Medulla oblongata (tissue), 1 donor: ENCODE measurements around the gene SLC43A1.

Experiments
- DNase-seq: peaks from one replicate; pipeline ENCODE4 v3.0.0-alpha.2; 2015; ENCODE audit errors: extremely low spot score

SLC43A1 gene

DNA sequence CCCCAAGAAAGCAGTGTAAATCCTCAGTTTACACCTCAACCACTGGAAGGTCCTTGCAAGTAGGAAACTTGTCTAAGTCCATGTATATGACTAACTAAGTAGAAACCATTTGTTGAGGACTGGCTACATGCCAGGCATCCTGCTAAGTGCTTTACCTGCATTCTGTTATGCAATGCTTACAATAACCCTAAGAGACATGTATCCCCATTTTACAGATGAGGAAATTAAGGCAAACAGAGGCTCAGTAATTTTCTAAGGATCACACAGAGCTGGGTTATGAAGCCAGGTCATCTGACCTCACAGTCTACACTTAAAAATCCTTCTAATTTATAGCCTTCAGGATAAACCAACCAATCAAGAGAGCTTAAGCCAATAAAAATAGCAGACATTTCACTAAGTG, 13.5 kb upstream of the SLC43A1 start:
- no peak for DNase-seq

- DNase-seq = peak; percentile 75
Measured at GRCh38 chr11:57527056-57527631, 11.6 kb upstream of the SLC43A1 start.

- no peak for DNase-seq
Measured at GRCh38 chr11:57523419-57523818, 7.9 kb upstream of the SLC43A1 start.

DNA sequence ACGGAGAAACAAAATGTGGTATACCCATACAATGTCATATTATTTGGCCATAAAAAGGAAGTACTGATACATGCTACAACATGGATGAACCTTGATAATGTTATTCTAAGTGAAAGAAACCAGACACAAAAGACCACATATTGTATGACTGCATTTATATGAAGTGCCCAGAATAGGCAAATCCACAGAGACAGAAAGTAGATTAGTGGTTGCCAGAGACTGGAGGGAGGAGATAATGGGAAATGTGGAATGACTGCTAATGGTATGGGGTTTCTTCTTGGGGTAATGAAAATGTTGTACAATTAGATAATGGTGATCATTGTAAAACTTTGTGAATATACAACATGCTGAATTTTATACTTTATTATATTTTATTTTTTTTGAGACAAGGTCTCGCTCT, 5.6 kb upstream of the SLC43A1 start:
- DNase-seq = no peak

GRCh38 chr11:57516061-57516443, 550 bp upstream of the SLC43A1 start:
- DNase-seq = no peak

DNA sequence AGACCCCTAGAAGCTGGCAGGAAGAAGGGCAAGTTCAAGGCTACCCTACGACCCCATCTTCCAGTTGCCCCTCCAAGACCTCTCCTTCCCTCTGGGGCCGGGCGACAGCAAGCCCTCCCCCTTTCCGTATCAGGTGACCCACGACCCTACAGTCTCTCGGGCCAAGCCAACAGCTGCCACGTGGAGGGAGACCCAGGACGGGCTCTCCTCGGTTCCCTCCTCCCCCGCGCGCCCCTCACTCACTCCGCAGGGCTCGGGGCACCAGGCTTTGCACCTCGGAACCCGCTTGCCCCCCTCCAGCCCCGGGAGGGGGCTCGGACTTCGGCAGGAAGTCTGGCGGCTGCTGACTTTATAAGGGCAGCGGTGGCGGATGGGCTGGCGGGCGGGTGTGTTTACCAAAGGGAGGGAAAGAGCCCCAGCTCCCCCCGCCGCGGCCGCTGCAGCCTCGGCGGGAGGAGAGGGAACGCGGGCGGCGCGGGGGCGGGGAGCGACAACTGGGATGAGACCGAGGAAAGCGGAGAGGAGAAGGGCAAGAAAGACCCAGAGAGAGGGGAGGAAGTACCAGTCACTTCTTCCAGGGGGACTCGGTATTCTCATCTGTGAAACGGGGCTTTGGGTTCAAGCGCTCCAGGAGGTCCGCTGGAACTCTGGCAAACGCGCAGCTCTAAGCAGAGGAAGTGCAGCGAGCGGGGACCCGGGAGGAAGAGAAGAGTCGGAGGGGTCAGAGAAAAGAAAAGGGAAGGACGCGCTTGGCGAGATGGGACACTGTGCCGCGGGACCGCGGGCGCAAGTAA, 767 bp downstream of the SLC43A1 start:
- no peak for DNase-seq

DNA sequence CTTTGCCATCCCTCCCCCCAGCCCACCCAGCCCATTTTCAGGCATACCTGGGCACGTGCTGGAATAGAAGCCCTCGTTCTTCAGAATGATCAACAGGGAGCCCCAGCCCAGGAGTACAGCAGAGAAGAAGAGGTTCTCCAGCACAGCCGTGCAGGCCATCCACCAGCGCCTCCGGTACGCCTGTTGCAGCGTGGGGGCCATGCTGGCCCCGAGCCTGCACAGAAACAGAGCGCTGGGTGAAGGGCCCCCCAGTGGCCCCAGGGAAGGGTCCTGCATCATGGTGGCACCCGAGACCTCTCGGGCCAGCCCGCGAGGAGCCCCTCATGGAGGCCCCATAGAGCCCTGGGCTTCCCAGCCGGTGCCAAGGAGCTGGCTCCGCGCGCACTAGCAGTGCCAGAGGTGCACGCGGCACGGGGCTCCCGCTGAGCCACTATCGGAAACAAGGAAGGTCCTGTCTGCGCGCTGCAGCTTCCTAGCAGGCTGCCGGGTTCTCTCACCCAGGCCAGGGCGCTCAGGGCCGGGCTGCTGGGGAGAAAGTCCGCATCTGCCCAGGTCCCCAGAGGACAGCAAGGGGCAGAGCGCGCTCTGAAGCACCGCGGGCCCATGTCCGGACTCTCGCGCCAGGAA, 1.5 kb downstream of the SLC43A1 start:
- no peak for DNase-seq

- no peak for DNase-seq
Measured at GRCh38 chr11:57513452-57513795, 2.1 kb downstream of the SLC43A1 start.

- DNase-seq = no peak
Measured at GRCh38 chr11:57512646-57513451, 2.7 kb downstream of the SLC43A1 start.

- DNase-seq = no peak
Measured at GRCh38 chr11:57511741-57512430, 3.6 kb downstream of the SLC43A1 start.

DNA sequence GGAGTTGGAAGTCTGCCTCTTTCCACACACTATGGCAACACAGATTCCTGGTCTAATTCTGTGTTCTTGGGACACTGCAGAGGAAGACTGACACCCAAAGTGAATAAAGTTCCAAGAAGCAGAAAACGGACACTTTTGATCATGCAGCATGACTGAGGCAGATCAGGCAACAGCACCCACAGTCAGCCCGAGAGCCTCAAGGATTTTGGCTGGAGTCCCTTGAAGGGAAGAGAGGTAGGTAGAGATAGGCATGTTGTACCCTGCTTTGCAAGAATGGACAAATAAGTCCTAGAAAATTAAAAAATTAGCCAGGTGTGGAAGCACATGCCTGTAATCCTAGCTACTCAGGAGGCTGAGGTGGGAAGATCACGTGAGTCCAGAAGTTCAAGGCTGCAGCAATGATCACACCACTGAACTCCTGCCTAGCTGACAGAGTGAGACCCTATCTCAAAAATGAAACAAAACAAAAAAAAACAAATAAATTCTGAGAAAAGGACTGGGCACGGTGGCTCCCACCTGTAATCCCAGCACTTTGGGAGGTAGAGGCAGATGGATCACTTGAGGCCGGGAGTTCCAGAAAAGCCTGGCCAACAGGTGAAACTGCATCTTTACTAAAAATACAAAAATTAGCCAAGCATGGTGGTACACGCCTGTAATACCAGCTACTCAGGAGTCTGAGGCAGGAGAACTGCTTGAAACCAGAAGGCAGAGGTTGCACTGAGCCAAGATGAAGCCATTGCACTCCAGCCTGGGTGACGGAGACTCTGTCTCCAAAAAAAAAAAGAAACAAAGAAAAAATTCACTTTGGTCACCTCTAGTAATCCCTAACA, 6.9 kb downstream of the SLC43A1 start:
- DNase-seq = no peak

DNA sequence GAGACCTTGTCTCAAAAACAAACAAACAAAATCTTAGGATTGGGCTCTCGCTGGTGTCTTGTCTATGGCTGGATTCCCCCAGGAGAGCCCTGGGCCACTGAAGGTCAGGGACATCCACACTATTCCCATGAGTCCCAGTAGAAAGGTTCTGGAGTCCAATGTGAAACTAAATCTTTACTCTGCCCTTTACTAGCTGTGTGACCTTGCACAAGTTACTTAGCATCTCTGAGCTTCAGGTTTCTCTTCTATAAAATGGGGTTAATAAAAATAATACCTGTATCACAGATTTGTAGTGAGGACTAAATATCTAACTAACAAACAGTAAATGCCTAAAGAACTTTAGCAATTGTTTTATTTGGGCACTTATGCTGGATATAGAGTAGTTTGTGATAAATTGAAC, 9.0 kb downstream of the SLC43A1 start:
- DNase-seq = no peak

DNA sequence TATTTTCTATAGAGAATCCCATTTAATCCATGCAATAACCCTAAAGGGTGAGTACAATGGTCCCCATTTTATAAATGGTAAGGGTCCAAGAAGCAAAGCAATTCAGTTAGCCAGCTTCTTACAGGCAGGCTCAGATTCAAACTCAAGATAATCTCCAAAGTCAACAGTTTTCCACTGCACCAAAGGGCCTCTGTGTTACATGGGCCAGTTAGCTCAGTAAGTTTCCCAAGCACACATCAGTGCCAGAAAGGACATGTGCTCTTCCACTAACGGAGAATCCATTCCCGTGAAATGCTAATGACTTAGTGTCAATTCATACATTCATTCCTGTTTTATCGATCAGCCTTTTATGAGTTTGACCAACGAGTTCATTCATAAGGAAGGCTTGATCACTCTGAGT, 11.0 kb downstream of the SLC43A1 start:
- no peak for DNase-seq

DNA sequence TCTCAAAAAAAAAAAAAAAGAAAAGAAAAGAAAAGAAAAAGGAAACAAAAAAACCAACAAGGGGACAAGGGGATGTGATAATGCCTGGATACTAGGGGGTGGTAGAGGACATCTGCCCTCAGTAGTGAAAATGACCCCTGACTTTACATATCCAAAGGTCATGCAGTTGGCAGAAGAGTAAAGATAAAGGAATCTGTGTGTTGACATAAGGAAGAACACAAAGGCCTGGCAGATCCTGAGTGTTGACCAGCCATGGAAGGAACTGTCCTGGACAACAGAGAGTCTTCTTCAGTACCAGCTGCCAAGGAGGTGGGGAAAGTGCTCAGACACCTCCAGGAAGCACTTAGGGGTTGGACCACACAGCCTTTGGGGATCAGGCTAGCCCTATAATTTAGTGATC, 12.6 kb downstream of the SLC43A1 start:
- no peak for DNase-seq

DNA sequence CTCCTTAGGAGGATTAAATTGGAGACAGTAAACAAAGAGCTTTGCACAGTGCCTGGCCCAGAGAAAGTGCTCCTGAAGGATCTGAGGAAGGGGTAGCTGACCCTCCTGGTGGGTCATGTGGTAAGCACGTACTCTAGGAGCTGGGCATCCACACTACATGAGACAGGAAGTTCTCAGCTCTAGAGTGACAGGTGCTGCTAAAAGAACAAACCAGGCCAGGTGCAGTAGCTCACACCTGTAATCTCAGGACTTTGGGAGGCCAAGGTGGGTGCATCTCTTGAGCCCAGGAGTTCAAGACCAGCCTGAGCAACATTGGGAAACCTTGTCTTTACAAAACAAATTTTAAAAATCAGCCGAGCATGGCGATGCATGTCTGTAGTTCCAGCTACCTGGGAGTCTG, 13.1 kb downstream of the SLC43A1 start:
- no peak for DNase-seq

GRCh38 chr11:57501953-57502352, 13.5 kb downstream of the SLC43A1 start:
- DNase-seq = no peak

DNA sequence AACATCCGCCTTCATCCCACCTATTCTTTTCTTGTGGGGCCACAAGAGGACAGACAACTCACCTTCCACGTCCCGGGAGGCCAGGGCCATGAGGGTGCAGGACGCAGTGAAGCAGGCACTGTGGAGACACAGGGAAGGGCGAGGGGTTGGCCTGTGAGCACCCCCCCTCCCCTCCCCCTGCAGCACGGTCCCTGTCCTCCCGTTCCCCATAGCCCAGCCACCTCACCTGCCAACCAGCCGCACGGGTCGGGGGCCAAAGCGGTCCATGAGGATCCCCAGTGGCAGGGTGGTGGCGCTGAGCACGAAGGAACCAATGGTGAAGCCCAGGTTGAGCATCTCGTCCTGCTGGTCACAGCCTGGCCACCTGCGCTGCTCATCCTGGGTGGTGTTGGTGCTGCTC, 14.6 kb downstream of the SLC43A1 start:
- DNase-seq = no peak

DNA sequence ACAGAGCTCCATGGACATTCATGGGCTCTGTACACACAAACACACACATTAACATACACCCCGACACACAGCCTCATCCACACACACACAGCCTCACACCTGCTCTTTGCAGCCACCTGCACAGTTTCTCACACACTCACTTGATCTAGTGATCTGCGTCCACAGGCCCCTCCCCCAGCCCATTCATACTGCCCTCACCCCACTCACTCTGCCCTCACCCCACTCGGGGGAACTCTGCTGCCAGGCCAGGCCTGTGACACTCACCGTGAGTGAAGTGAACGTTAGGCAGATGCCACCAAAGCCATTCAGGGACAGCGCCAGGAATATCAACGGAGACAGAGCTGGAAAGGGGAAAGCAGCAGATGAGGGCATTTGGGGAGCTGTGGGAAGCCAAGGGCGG, 15.0 kb downstream of the SLC43A1 start:
- DNase-seq = no peak

- DNase-seq = no peak
Measured at GRCh38 chr11:57499983-57500461, 15.5 kb downstream of the SLC43A1 start.

DNA sequence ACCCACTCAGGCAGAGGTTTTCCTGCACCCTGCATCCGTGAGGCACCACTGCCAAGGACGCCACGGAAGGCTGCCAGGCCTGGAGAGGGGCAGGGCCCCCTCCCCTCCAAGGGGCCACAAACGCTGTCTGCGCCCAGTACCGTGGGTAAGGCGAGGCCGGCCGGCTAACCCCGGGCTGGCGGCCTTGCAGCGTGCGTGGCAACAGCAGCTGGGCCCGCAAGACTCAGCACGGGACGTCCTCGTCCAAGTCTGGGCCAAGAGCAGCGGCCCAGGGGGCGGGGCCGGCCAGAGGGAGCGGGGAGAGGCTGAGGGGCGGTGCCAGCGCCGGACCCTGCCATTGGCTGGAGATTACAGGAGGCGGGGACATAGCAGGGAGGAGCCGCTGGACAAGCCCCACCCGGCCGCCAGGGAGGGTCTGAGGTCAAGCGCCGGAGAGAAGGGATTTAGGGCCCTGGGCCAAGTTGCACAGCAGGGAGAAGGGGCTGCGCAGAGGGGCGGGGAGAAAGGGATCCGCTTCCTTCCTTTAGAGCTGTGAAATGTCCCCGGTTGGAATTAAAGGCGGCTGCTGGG, 16.0 kb downstream of the SLC43A1 start:
- DNase-seq = peak; percentile 94

GRCh38 chr11:57498540-57498939, 17.0 kb downstream of the SLC43A1 start:
- no peak for DNase-seq
